Upper lobe of left lung (tissue), 6 donors: ENCODE results near the gene OR52B2. TPM values are rescaled to one million over a fixed set of nuclear protein-coding genes. Genes with fewer than 3 reads are reported as not detected.

Experiments used
- ATAC-seq, 2 donors: fragments of 200-7000 bp; cut with Tn5 transposase; one replicate each; pipeline ENCODE4 v1.9.1; 2022; ENCODE audit warnings: mild to moderate bottlenecking in 2 of 2, moderate library complexity in 2 of 2; ENCODE audit not compliant: low FRiP score in 2 of 2
- DNase-seq, 2 donors: peaks; one replicate each; pipeline ENCODE4 v3.0.0-alpha.2; 2019 to 2020
- H3K27ac ChIP-seq, 4 donors: fragments of 200-600 bp; sonication (generic); one replicate each; pipeline ENCODE4 v1.5.1; 2016 to 2019
- H3K27me3 ChIP-seq, 4 donors: fragments of 200-600 bp; sonication (generic); one replicate each; pipeline ENCODE4 v1.5.1; 2017 to 2019
- H3K36me3 ChIP-seq, 4 donors: fragments of 200-600 bp; sonication (generic); one replicate each; pipeline ENCODE4 v1.5.1; 2016 to 2019
- H3K4me1 ChIP-seq, 4 donors: fragments of 200-600 bp; sonication (generic); one replicate each; pipeline ENCODE4 v1.5.1; 2018 to 2019
- H3K4me3 ChIP-seq, 4 donors: fragments of 200-600 bp; sonication (generic); one replicate each; pipeline ENCODE4 v1.5.1; 2017 to 2019; ENCODE audit warnings: mild to moderate bottlenecking in 2 of 4, moderate library complexity in 1 of 4
- H3K9me3 ChIP-seq, 4 donors: fragments of 200-600 bp; sonication (generic); one replicate each; pipeline ENCODE4 v1.5.1; 2018 to 2019
- CTCF ChIP-seq, 6 experiments: fragments of 450-650 bp in 4 of 6; fragments of 200-600 bp in 2 of 6; sonication (generic) in 2 of 6; IDR thresholded peaks; one replicate each; pipeline ENCODE4 v1.5.1; 2016 to 2019; ENCODE audit warnings: antibody characterized with exemption in 6 of 6
- EP300 ChIP-seq, 4 donors: sonication (generic); formaldehyde crosslinking; IDR thresholded peaks; one replicate each; pipeline ENCODE4 v1.5.1; 2017; ENCODE audit warnings: antibody characterized with exemption in 4 of 4, control low read depth in 2 of 4
- POLR2A ChIP-seq, 4 donors: fragments of 450-650 bp; IDR thresholded peaks; one replicate each; pipeline ENCODE4 v1.5.1; 2016 to 2017; ENCODE audit warnings: antibody characterized with exemption in 4 of 4, mild to moderate bottlenecking in 2 of 4
- POLR2AphosphoS5 ChIP-seq, 2 donors: sonication (generic); formaldehyde crosslinking; IDR thresholded peaks; one replicate each; pipeline ENCODE4 v1.5.1; 2017; ENCODE audit warnings: antibody characterized with exemption in 2 of 2
- WGBS, 2 donors: methylation state at CpG; one replicate each; pipeline ENCODE4 v1.1.5; 2017 to 2018; 5-methylcytosine and 5-hydroxymethylcytosine counted together
- total RNA-seq, 6 donors: library from RNA; depleted of rRNA in 4 of 6; stranded (reverse); fragments of >200 nt in 4 of 6; gene quantifications; one replicate each; pipeline versions ENCODE4 v1.1.0 to v1.2.1, GENCODE V29; 2016 to 2021
- donor health status: DM: no; HTN: no; CAD: no; lungs with moderate emphysema.
- donor health status: DM: no; HTN: yes; CAD: no; lungs with severe emphysema.

Gene OR52B2
- total RNA-seq, 6 donors from 2014 or later, result 0.40 TPM; not detected in 5

- Histone ChIP-seq H3K4me3 (no peak overlapping the region), H3K36me3 (peaks cover under 1 to 55% (median 4%) of the 10 kb centered on the region in 4 donors), H3K9me3 (no peaks in the 10 kb centered on the region), H3K4me1 (peaks cover 0 to 4% (median 0%) of the 10 kb centered on the region in 4 donors), H3K27ac (peak overlapping the region in 1 of 4 donors; percentile 82), H3K27me3 (no peaks in the 10 kb centered on the region)
- DNase-seq (no peak), ATAC-seq (no peak)
- WGBS, 2 donors, result 65 to 85% methylated on average over 1 of the region's 1 CpG
- TF ChIP-seq POLR2AphosphoS5 (IDR thresholded peaks at IDR 0.05) (peak in 1 of 2 donors; percentile 14), EP300 (IDR thresholded peaks at IDR 0.05) (no peak)
Observed at GRCh38 chr11:6204706-6205105, 34.6 kb upstream of the OR52B2 start.

- Histone ChIP-seq H3K4me1 (peaks cover 0 to 4% (median 0%) of the 10 kb centered on the region in 4 donors), H3K27me3 (no peaks in the 10 kb centered on the region)
- TF ChIP-seq POLR2A (IDR thresholded peaks at IDR 0.05), result no peak
- no peak for TF ChIP-seq EP300 (IDR thresholded peaks at IDR 0.05)
- TF ChIP-seq CTCF (IDR thresholded peaks at IDR 0.05), result no peak
- TF ChIP-seq POLR2AphosphoS5 (IDR thresholded peaks at IDR 0.05), result no peak
Observed at GRCh38 chr11:6203327-6203726, 33.2 kb upstream of the OR52B2 start.

GRCh38 chr11:6202041-6202440 is 31.9 kb upstream of the OR52B2 start:
- no peak for ATAC-seq
- Histone ChIP-seq H3K9me3 (no peaks in the 10 kb centered on the region), H3K36me3 (peaks cover 0 to 31% (median 4%) of the 10 kb centered on the region in 4 donors), H3K27ac (peak overlapping the region; percentile 60 to 82 (median 62)), H3K4me3 (no peak overlapping the region), H3K4me1 (peaks cover 0 to 4% (median 0%) of the 10 kb centered on the region in 4 donors), H3K27me3 (no peaks in the 10 kb centered on the region)
- DNase-seq, result no peak
- 77 to 80% methylated on average over 1 of the region's 1 CpG for WGBS, 2 donors
- no peak for TF ChIP-seq POLR2AphosphoS5 (IDR thresholded peaks at IDR 0.05)

More at GRCh38 chr11:6203327-6203726, 33.2 kb upstream of the OR52B2 start:
- Histone ChIP-seq H3K4me3 (no peak overlapping the region), H3K36me3 (peaks cover 0 to 43% (median 4%) of the 10 kb centered on the region in 4 donors), H3K27ac (peak overlapping the region in 1 of 4 donors; percentile 82), H3K9me3 (no peaks in the 10 kb centered on the region)
- WGBS, 2 donors, result 60 to 66% methylated on average over 3 of the region's 3 CpGs
- DNase-seq, result no peak
- no peak for ATAC-seq

GRCh38 chr11:6201481-6201880 is 31.4 kb upstream of the OR52B2 start:
- Histone ChIP-seq H3K4me3 (no peak overlapping the region), H3K9me3 (no peaks in the 10 kb centered on the region), H3K36me3 (peaks cover 0 to 25% (median 3%) of the 10 kb centered on the region in 4 donors), H3K27ac (peak overlapping the region; percentile 60 to 82 (median 65)), H3K4me1 (peaks cover 0 to 4% (median 0%) of the 10 kb centered on the region in 4 donors), H3K27me3 (no peaks in the 10 kb centered on the region)
- TF ChIP-seq EP300 (IDR thresholded peaks at IDR 0.05) (no peak), POLR2A (IDR thresholded peaks at IDR 0.05) (no peak), CTCF (IDR thresholded peaks at IDR 0.05) (no peak), POLR2AphosphoS5 (IDR thresholded peaks at IDR 0.05) (no peak)
- WGBS, 2 donors, result 53 to 87% methylated on average over 2 of the region's 2 CpGs
- DNase-seq, result no peak
- peak; percentile 8 to 38 for ATAC-seq

- WGBS, 2 donors, result 47 to 65% methylated on average over 4 of the region's 4 CpGs
- peak; percentile 43 to 69 for ATAC-seq
- TF ChIP-seq EP300 (IDR thresholded peaks at IDR 0.05), result peak in 2 of 4 donors; percentile 40 to 62
- no peak for TF ChIP-seq POLR2A (IDR thresholded peaks at IDR 0.05)
- no peak for TF ChIP-seq CTCF (IDR thresholded peaks at IDR 0.05)
- peak; percentile 78 to 93 for TF ChIP-seq POLR2AphosphoS5 (IDR thresholded peaks at IDR 0.05)
Observed at GRCh38 chr11:6200975-6201374, 30.8 kb upstream of the OR52B2 start.

More at GRCh38 chr11:6200975-6201374, 30.8 kb upstream of the OR52B2 start:
- Histone ChIP-seq H3K27ac (peak overlapping the region; percentile 60 to 82 (median 65)), H3K4me3 (no peak overlapping the region), H3K4me1 (peaks cover 0 to 4% (median 0%) of the 10 kb centered on the region in 4 donors), H3K27me3 (no peaks in the 10 kb centered on the region), H3K36me3 (peaks cover 0 to 22% (median under 1%) of the 10 kb centered on the region in 4 donors), H3K9me3 (no peaks in the 10 kb centered on the region)
- peak in 1 of 2 donors; percentile 87 for DNase-seq
